Erythroblast (primary cell): ENCODE data around the gene INTS1.

Experiments used
- GATA1 ChIP-seq: IDR thresholded peaks from 2 replicates; pipeline ENCODE4 v1.6.1; 2011; ENCODE audit warnings: low read depth, mild to moderate bottlenecking, control low read depth, low read length, moderate library complexity
- POLR2A ChIP-seq: IDR thresholded peaks from 2 replicates; pipeline ENCODE4 v1.6.1; 2011; ENCODE audit warnings: mild to moderate bottlenecking, low read length

DNA sequence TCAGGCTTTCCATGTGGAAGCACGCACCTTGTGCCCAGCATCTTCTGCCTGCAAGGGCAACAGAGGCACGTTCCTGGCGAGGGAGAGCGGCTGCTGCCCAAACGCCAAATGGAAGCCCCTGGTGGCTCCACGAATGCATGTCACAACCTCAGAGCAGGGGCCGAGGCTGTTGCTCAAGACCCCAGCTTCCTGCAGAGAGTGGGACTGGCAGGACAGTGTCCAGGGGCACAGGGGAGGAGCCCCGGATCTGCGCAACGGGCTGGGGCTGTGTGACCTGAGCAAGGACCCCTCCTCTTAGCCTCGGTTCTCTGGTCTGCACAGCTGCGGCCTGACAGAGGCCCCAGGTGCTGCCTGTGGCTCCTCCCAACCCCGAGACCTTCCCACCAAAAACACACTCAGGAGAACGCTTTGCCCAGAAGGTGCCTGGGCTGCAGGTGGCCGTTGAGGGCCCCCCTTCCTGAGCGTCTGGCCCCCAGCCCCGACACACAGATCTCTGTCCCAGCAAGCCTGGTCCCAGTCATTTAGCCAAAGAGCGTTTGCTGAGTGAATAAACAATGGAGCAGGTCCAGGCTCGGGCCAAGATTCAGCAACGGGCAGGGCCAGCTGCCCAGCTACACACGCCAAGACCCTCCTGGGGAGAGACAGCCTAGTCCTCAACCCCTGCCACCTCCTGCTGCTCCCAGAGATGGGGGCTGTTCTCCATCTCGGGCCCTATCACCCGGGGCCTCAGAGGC lies 46.1 kb downstream of the INTS1 start:
- TF ChIP-seq POLR2A: no peak
- TF ChIP-seq GATA1: no peak
